SK-N-MC (cell line): ENCODE results near the gene GOLGA6L2.

Experiments used
- EZH2 ChIP-seq: fragments of 200-600 bp; sonication (generic); IDR thresholded peaks from one replicate; pipeline ENCODE4 v1.6.1; 2017; ENCODE audit warnings: antibody characterized with exemption
- POLR2AphosphoS5 ChIP-seq: IDR thresholded peaks from 2 replicates; pipeline ENCODE4 v1.6.1; 2012; ENCODE audit warnings: mild to moderate bottlenecking, low read depth, low read length, borderline replicate concordance

- no peak for TF ChIP-seq POLR2AphosphoS5
- TF ChIP-seq EZH2 = no peak
Measured at GRCh38 chr15:23402140-23402539, 44.9 kb downstream of the GOLGA6L2 start.
